Ishikawa (cell line): ENCODE results near the gene SORD.

Experiments
- YY1 ChIP-seq: IDR thresholded peaks from 2 replicates; pipeline ENCODE4 v1.6.1; 2012; ENCODE audit warnings: low read depth
- TF ChIP-seq, protein P1 (sequence below): IDR thresholded peaks from 2 replicates; pipeline ENCODE4 v1.6.1; 2012

DNA sequence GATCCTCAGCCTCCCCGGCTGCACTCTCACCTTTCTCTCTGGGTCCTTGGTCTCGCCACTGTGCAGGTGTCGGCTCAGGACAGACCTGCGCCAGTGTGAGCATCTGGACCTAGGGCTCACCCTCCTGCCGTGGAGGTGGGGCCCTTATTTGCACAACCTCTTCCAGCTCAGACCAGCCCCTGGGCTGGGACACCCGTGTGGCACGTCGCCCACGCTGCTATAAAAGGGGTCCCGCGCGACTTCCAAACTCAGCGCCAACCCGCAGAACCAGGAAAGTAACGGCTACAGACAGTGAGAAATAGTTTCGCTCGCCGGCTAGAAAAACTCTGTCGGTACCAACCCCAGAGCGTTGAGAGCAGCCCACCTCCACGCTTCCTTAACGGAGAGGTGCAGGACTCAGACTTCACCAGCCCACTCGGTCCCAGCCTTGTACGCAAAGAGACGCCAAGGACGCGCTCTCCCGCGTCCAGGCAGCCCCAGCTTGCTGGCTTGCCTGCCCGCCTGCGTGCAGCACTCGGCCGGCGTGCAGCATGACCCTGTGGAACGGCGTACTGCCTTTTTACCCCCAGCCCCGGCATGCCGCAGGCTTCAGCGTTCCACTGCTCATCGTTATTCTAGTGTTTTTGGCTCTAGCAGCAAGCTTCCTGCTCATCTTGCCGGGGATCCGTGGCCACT lies 91.2 kb downstream of the SORD start, which contains the start of the genes DUOX2 and DUOXA2:
- TF ChIP-seq, protein P1, sequence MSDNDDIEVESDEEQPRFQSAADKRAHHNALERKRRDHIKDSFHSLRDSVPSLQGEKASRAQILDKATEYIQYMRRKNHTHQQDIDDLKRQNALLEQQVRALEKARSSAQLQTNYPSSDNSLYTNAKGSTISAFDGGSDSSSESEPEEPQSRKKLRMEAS: no peak
- no peak for TF ChIP-seq YY1
